Breast epithelium (tissue), 3 donors: Measurements from ENCODE around the gene CBLB.

Experiments used
- CTCF ChIP-seq, 3 donors: fragments of 450-650 bp; IDR thresholded peaks; one replicate each; pipeline ENCODE4 v1.5.1; 2016 to 2017; ENCODE audit warnings: antibody characterized with exemption in 3 of 3, mild to moderate bottlenecking in 3 of 3, moderate library complexity in 3 of 3
- POLR2A ChIP-seq: fragments of 450-650 bp; IDR thresholded peaks from one replicate; pipeline ENCODE4 v1.6.1; 2016; ENCODE audit warnings: antibody characterized with exemption, mild to moderate bottlenecking, moderate library complexity
- POLR2AphosphoS5 ChIP-seq, 3 donors: sonication (generic); formaldehyde crosslinking; IDR thresholded peaks; one replicate each; pipeline ENCODE4 v1.6.1; 2017; ENCODE audit warnings: antibody characterized with exemption in 3 of 3

GRCh38 chr3:105747060-105747541, 121.7 kb downstream of the CBLB start:
- TF ChIP-seq CTCF (IDR thresholded peaks at IDR 0.05) (no peak), POLR2A (no peak), POLR2AphosphoS5 (IDR thresholded peaks at IDR 0.05) (no peak)
